Gastrocnemius medialis (tissue), 4 donors: ENCODE results near the gene KCMF1.

ENCODE experiments used
- CTCF ChIP-seq, 5 experiments: fragments of 450-650 bp in 3 of 5; fragments of 200-600 bp in 2 of 5; sonication (generic) in 2 of 5; IDR thresholded peaks in 4 of 5; conservative IDR thresholded peaks in 1 of 5; 1 replicate in 4 of 5; 2 replicates in 1 of 5; pipeline ENCODE4 v1.5.1; 2016 to 2019; ENCODE audit warnings: antibody characterized with exemption in 5 of 5, mild to moderate bottlenecking in 3 of 5, moderate library complexity in 3 of 5
- POLR2A ChIP-seq, 2 donors: fragments of 450-650 bp; IDR thresholded peaks; one replicate each; pipeline ENCODE4 v1.6.1; 2017; ENCODE audit warnings: antibody characterized with exemption in 2 of 2, mild to moderate bottlenecking in 2 of 2, moderate library complexity in 2 of 2

DNA sequence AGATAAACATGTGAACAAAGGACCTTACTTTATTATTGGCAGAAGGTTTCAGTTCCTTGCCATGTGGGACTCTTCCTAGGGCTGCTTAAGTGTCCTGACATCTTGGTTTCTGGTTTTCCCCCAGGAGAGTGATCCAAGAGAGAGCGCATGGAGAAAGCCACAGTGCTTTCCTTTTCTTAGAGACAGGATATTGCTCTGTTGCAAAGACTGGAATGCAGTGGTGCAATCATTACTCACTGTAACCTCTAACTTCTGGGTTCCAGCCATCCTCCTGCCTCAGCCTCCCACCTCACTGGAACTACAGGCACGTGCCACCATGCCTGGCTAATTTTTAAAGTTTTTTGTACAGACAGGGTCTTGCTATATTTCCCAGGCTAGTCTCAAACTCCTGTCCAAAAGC, 124.1 kb downstream of the KCMF1 start:
- TF ChIP-seq CTCF (IDR thresholded peaks at IDR 0.05 in 4 of 5, conservative IDR thresholded peaks at IDR 0.05 in 1 of 5) = no peak
- TF ChIP-seq POLR2A (IDR thresholded peaks at IDR 0.05) = no peak
